LNCAP (cell line): ENCODE measurements around the gene ZNF560.

Experiments used
- CTCF ChIP-seq: fragments of 450-650 bp; IDR thresholded peaks from 2 replicates; pipeline ENCODE4 v1.5.1; 2017; ENCODE audit warnings: mild to moderate bottlenecking

The ZNF560 gene

GRCh38 chr19:9427941-9428340 lies 70.5 kb downstream of the ZNF560 start:
- no peak for TF ChIP-seq CTCF
